Raji (cell line): ENCODE data around the gene CPNE4.

Experiments used
- POLR2A ChIP-seq: IDR thresholded peaks from 2 replicates; pipeline ENCODE4 v1.6.1; 2011; ENCODE audit warnings: low read depth, low read length, control low read depth; ENCODE audit not compliant: insufficient read depth

CPNE4 gene

GRCh38 chr3:131655070-131655690, 379.6 kb downstream of the CPNE4 start:
- TF ChIP-seq POLR2A, result no peak

GRCh38 chr3:131645638-131646037, 389.2 kb downstream of the CPNE4 start:
- TF ChIP-seq POLR2A, result no peak

GRCh38 chr3:131636266-131636775, 398.5 kb downstream of the CPNE4 start:
- no peak for TF ChIP-seq POLR2A

- TF ChIP-seq POLR2A, result no peak
Observed at GRCh38 chr3:131630807-131631206, 404.0 kb downstream of the CPNE4 start.

GRCh38 chr3:131630097-131630496, 404.7 kb downstream of the CPNE4 start:
- TF ChIP-seq POLR2A, result no peak

- no peak for TF ChIP-seq POLR2A
Observed at GRCh38 chr3:131623431-131623830, 411.4 kb downstream of the CPNE4 start.

GRCh38 chr3:131622726-131623125, 412.1 kb downstream of the CPNE4 start:
- no peak for TF ChIP-seq POLR2A

- TF ChIP-seq POLR2A, result no peak
Observed at GRCh38 chr3:131620977-131621376, 413.8 kb downstream of the CPNE4 start.

GRCh38 chr3:131619821-131620220, 415.0 kb downstream of the CPNE4 start:
- no peak for TF ChIP-seq POLR2A

- TF ChIP-seq POLR2A, result no peak
Observed at GRCh38 chr3:131616719-131617118, 418.1 kb downstream of the CPNE4 start.

- no peak for TF ChIP-seq POLR2A
Observed at GRCh38 chr3:131612745-131613144, 422.1 kb downstream of the CPNE4 start.

- TF ChIP-seq POLR2A, result no peak
Observed at GRCh38 chr3:131610174-131610573, 424.6 kb downstream of the CPNE4 start.

- no peak for TF ChIP-seq POLR2A
Observed at GRCh38 chr3:131608741-131609140, 426.1 kb downstream of the CPNE4 start.

GRCh38 chr3:131608296-131608695, 426.5 kb downstream of the CPNE4 start:
- no peak for TF ChIP-seq POLR2A

- no peak for TF ChIP-seq POLR2A
Observed at GRCh38 chr3:131605916-131606315, 428.9 kb downstream of the CPNE4 start.

- no peak for TF ChIP-seq POLR2A
Observed at GRCh38 chr3:131602011-131602779, 432.6 kb downstream of the CPNE4 start.
